Measurements from ENCODE around the gene MYH2. TPM values are rescaled to one million over a fixed set of nuclear protein-coding genes. Genes with fewer than 3 reads are reported as not detected.

The MYH2 gene
- total RNA-seq, 2 donors from 2014 or later, result 0.99 TPM; not detected in 1

GRCh38 chr17:10499950-10500349 lies 49.5 kb downstream of the MYH2 start:
- no peak for DNase-seq
- Mint-ChIP-seq H3K4me1 (no peaks in the 10 kb centered on the region), H3K9me3 (no peaks in the 10 kb centered on the region), H3K4me3 (no peak overlapping the region), H3K27ac (no peak overlapping the region), H3K27me3 (ENCODE audit: insufficient read depth) (no peaks in the 10 kb centered on the region), H3K36me3 (ENCODE audit: low read depth) (no peaks in the 10 kb centered on the region)
- TF ChIP-seq CTCF (conservative IDR thresholded peaks at IDR 0.05), result no peak
- Histone ChIP-seq H3K9ac (ENCODE audit: extremely low read depth, low read length, poor library complexity, severe bottlenecking) (no peak overlapping the region), H3K9me3 (ENCODE audit: control insufficient read depth, low read length) (no peaks in the 10 kb centered on the region), H3K27ac (ENCODE audit: low read depth, low read length) (no peak overlapping the region), H3K4me1 (ENCODE audit: control insufficient read depth, insufficient read depth, low read length) (no peaks in the 10 kb centered on the region), H3K36me3 (ENCODE audit: control insufficient read depth, insufficient read depth, low read length) (no peaks in the 10 kb centered on the region), H3K27me3 (ENCODE audit: control insufficient read depth, insufficient read depth, low read length, poor library complexity, severe bottlenecking) (no peaks in the 10 kb centered on the region), H3K4me3 (ENCODE audit: low read length) (no peak overlapping the region)
- WGBS, 2 experiments (ENCODE audit: insufficient coverage in 1 of 2, insufficient read length in 1 of 2), result 100% methylated on average over 2 to 3 of the region's 3 CpGs

- no peak overlapping the region for H3K9ac ChIP-seq (ENCODE audit: extremely low read depth, low read length, poor library complexity, severe bottlenecking)
- WGBS, 2 experiments (ENCODE audit: insufficient coverage in 1 of 2, insufficient read length in 1 of 2), result 93 to 100% methylated on average over 2 of the region's 2 CpGs
- TF ChIP-seq CTCF (conservative IDR thresholded peaks at IDR 0.05), result no peak
These were observed 57.5 kb downstream of the MYH2 start for GRCh38 chr17:10492004-10492403.

GRCh38 chr17:10482252-10482651 lies 67.2 kb downstream of the MYH2 start:
- H3K9me3 ChIP-seq (ENCODE audit: control insufficient read depth, low read length), result peaks cover 39% of the 10 kb centered on the region
- H3K4me3 ChIP-seq (ENCODE audit: low read length), result no peak overlapping the region
- no peak for DNase-seq
- H3K4me1 ChIP-seq (ENCODE audit: control insufficient read depth, insufficient read depth, low read length), result no peaks in the 10 kb centered on the region
- Mint-ChIP-seq H3K4me1 (no peaks in the 10 kb centered on the region), H3K27me3 (ENCODE audit: insufficient read depth) (peaks cover 3% of the 10 kb centered on the region), H3K9me3 (peaks cover 57% of the 10 kb centered on the region), H3K36me3 (ENCODE audit: low read depth) (peaks cover 4% of the 10 kb centered on the region), H3K4me3 (no peak overlapping the region), H3K27ac (no peak overlapping the region)
- H3K27ac ChIP-seq (ENCODE audit: low read depth, low read length), result no peak overlapping the region
- no peaks in the 10 kb centered on the region for H3K27me3 ChIP-seq (ENCODE audit: control insufficient read depth, insufficient read depth, low read length, poor library complexity, severe bottlenecking)
- 91% methylated on average over 1 of the region's 1 CpG; no CpG with 5 or more reads in 1 of the 2 experiments for WGBS, 2 experiments (ENCODE audit: insufficient coverage in 1 of 2, insufficient read length in 1 of 2)
- H3K9ac ChIP-seq (ENCODE audit: extremely low read depth, low read length, poor library complexity, severe bottlenecking), result no peak overlapping the region
- no peak for TF ChIP-seq CTCF (conservative IDR thresholded peaks at IDR 0.05)
- H3K36me3 ChIP-seq (ENCODE audit: control insufficient read depth, insufficient read depth, low read length), result no peaks in the 10 kb centered on the region

More at GRCh38 chr17:10492004-10492403, 57.5 kb downstream of the MYH2 start:
- H3K9me3 Mint-ChIP-seq, result peaks cover 21% of the 10 kb centered on the region
- H3K4me3 ChIP-seq (ENCODE audit: low read length), result no peak overlapping the region
- H3K4me1 Mint-ChIP-seq, result no peaks in the 10 kb centered on the region
- H3K4me1 ChIP-seq (ENCODE audit: control insufficient read depth, insufficient read depth, low read length), result no peaks in the 10 kb centered on the region
- DNase-seq, result no peak
- H3K36me3 ChIP-seq (ENCODE audit: control insufficient read depth, insufficient read depth, low read length), result no peaks in the 10 kb centered on the region
- H3K9me3 ChIP-seq (ENCODE audit: control insufficient read depth, low read length), result peaks cover 18% of the 10 kb centered on the region
- H3K27me3 Mint-ChIP-seq (ENCODE audit: insufficient read depth), result no peaks in the 10 kb centered on the region
- H3K27ac Mint-ChIP-seq, result no peak overlapping the region
- H3K27me3 ChIP-seq (ENCODE audit: control insufficient read depth, insufficient read depth, low read length, poor library complexity, severe bottlenecking), result no peaks in the 10 kb centered on the region
- no peak overlapping the region for H3K27ac ChIP-seq (ENCODE audit: low read depth, low read length)
- H3K4me3 Mint-ChIP-seq, result no peak overlapping the region
- no peaks in the 10 kb centered on the region for H3K36me3 Mint-ChIP-seq (ENCODE audit: low read depth)
